HAP-1 (cell line): ENCODE data around the gene NGEF.
"Not testable (repeated sequence)": the region's sequence is repeated elsewhere in the genome, so short reads cannot be mapped to it uniquely, and the experiment has no call there.

Experiments used
- DNase-seq, 2 experiments: peaks; one replicate each; pipeline ENCODE4 v3.0.0-alpha.2; 2016 to 2020; ENCODE audit warnings: low spot score in 2 of 2
- H3K27me3 ChIP-seq: fragments of 250-450 bp; sonication (Bioruptor Pico); 2 replicates; pipeline ENCODE4 v1.5.1; 2020; ENCODE audit warnings: low read depth, mild to moderate bottlenecking, moderate library complexity
- H3K36me3 ChIP-seq: fragments of 250-450 bp; sonication (Bioruptor Pico); replicated peaks from 2 replicates; pipeline ENCODE4 v1.5.1; 2020; ENCODE audit warnings: mild to moderate bottlenecking
- H3K4me1 ChIP-seq: fragments of 250-450 bp; sonication (Bioruptor Pico); 2 replicates; pipeline ENCODE4 v1.5.1; 2020; ENCODE audit warnings: mild to moderate bottlenecking
- H3K4me3 ChIP-seq: fragments of 250-450 bp; sonication (Bioruptor Pico); 2 replicates; pipeline ENCODE4 v1.5.1; 2020; ENCODE audit warnings: mild to moderate bottlenecking, moderate library complexity
- H3K9me3 ChIP-seq: fragments of 250-450 bp; sonication (Bioruptor Pico); 2 replicates; pipeline ENCODE4 v1.5.1; 2020; ENCODE audit warnings: mild to moderate bottlenecking, moderate library complexity
- in situ Hi-C: fragments of 300-500 bp; cut with MboI; formaldehyde crosslinking; loops from 3 replicates; pipeline ENCODE4 v1.14.3; 2020; ENCODE audit warnings: low sequenced_read_pairs, inconsistent platforms, mixed read lengths

Gene NGEF

DNA sequence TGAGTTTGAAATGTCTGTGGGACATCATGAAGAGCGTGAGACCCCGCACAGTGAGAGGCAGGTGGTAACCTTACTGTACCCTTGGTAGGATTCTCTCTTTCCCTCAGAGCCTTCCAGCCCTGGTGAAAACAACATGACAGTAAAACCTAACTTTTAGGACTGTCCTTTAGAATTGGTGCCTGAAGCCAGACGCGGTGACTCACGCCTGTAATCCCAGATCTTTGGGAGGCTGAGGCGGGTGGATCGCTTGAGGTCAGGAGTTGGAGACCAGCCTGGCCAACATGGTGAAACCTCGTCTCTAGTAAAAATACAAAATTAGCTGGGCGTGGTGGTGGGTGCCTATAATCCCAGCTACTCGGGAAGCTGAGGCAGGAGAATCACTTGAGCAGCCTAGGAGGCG, 161.0 kb downstream of the NGEF start:
- H3K36me3 ChIP-seq: peaks cover 63% of the 10 kb centered on the region
- not testable (repeated sequence) for H3K9me3 ChIP-seq, H3K4me1 ChIP-seq, H3K4me3 ChIP-seq, DNase-seq, H3K27me3 ChIP-seq
- in situ Hi-C loops: loop anchor here (5.0 kb wide), 1 partner anchor 400 kb away; the partner anchor contains the start of gene ATG16L1

DNA sequence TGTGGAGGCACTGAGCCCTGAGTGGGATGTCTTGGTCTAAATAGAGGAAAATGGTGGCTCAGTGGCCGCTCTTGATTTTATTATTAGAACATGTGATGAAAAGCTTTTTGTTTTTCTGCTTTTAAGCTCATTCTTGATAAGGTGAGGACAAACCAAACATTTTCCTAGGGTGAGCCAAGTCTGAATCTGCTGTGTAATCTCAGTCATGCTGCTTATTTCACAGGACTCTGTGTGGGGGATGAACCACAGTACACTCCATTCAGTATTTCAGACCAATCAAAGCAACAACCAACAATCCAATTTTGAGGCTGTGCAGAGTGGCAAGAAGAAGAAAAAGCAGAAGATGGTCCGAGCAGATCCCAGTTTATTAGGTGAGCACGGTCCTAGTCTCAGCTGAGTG, 163.0 kb downstream of the NGEF start:
- H3K9me3 ChIP-seq: no peaks in the 10 kb centered on the region
- H3K4me1 ChIP-seq: no peaks in the 10 kb centered on the region
- DNase-seq: no peak
- peaks cover 66% of the 10 kb centered on the region for H3K36me3 ChIP-seq
- no peaks in the 10 kb centered on the region for H3K27me3 ChIP-seq
- in situ Hi-C loops: loop anchor here (5.0 kb wide), 1 partner anchor 402 kb away; the partner anchor contains the start of gene ATG16L1
- H3K4me3 ChIP-seq: no peak overlapping the region

DNA sequence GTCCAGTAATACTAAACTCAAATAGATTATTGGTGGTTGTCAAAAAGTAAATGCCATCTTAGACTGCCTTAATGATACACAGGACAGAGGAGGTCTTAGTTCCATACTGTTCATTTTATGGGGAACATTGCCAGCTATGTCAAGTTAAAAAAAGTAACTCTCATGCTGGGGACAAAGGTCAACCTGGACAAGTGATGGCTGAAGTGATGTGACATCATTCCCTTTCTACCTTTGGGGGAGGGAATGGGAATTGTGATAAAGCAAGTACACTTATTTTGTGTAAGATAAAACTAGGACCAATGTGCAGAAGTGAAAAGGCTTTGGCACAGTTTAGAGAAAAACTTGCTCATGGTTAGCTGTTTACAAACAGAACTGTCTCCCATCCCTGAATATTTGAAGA, 167.0 kb downstream of the NGEF start:
- H3K4me1 ChIP-seq: no peaks in the 10 kb centered on the region
- in situ Hi-C loops: no loop called here
- H3K4me3 ChIP-seq: no peak overlapping the region
- H3K36me3 ChIP-seq: peaks cover 78% of the 10 kb centered on the region
- no peak for DNase-seq
- H3K27me3 ChIP-seq: no peaks in the 10 kb centered on the region
- H3K9me3 ChIP-seq: no peaks in the 10 kb centered on the region

DNA sequence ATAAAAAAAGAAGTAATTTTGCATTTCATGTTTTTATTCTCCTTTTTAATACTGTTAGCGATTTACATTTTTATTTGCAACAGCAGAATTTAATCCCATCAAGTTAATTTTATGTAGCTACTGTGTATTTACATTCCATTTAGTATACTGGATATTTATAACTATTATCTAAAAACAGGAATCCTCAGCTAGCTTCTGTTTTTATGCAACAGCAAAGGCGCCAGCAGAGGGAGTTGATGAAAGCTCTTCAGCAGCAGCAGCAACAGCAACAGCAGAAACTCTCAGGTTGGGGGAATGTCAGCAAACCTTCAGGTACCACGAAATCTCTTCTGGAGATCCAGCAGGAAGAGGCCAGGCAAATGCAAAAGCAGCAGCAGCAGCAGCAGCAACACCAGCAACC, 169.2 kb downstream of the NGEF start:
- no peak for DNase-seq
- in situ Hi-C loops: no loop called here
- H3K36me3 ChIP-seq: peaks cover 79% of the 10 kb centered on the region

DNA sequence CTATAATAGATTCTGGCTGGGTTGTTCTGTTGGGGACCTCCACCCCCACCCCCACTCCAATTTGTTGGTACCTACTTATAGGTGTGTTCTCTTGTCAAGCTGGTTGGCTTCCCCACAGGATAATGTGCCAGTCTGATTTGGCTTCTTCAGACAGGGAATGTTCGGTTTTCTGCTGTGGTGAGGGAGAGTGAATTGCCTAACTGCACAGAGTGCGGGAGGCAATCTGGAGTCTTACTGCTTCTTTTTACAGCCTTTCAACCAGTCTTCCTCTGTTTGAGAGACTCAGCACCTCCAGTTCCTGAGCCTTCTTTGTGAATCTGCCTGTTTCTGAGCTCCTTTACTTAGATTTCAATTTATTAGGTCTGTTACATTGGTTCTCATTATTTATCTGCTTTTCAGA, 170.4 kb downstream of the NGEF start:
- no peaks in the 10 kb centered on the region for H3K27me3 ChIP-seq
- DNase-seq: no peak
- H3K4me1 ChIP-seq: 0 out of 2 replicates have a peak, but pooled peaks cover 2% of the 10 kb centered on the region
- H3K36me3 ChIP-seq: peaks cover 69% of the 10 kb centered on the region
- no peak overlapping the region for H3K4me3 ChIP-seq
- H3K9me3 ChIP-seq: no peaks in the 10 kb centered on the region
- in situ Hi-C loops: no loop called here

More for the DNA sequence above, 169.2 kb downstream of the NGEF start:
- Histone ChIP-seq H3K4me3 (no peak overlapping the region), H3K9me3 (no peaks in the 10 kb centered on the region), H3K27me3 (no peaks in the 10 kb centered on the region), H3K4me1 (no peaks in the 10 kb centered on the region)

DNA sequence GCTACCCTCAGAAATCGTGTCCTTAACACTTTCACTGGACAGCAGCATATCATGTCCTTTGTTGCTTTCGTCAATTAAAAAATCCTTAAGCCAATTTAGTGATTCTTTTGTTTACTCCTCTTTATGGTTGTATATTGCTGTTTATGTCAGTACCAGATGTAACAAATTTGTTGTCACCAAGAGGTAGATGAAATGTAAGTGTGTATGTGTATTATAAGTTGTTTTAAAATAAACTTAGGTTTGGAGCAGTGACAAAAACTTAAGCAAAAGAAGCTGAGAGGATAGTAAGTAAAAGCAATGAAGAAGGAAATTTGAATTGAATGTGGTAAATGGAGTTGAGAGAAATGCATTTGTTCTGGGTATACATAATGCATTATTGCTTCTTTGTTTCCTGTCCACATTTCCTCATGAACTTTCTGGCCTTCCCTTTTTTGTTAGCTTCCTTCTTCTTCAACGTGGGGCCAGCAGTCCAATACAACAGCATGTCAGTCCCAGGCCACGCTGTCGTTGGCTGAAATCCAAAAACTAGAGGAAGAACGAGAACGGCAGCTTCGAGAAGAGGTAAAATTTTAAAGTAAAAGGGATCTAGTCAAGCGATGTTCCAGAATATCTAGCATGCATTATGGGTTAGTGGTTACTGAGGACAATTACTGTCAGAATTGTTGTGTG, 173.5 kb downstream of the NGEF start:
- in situ Hi-C loops: no loop called here
- peaks cover 54% of the 10 kb centered on the region for H3K36me3 ChIP-seq
- no peak overlapping the region for H3K4me3 ChIP-seq
- H3K9me3 ChIP-seq: no peaks in the 10 kb centered on the region
- no peaks in the 10 kb centered on the region for H3K27me3 ChIP-seq
- DNase-seq: no peak
- 0 out of 2 replicates have a peak, but pooled peaks cover 2% of the 10 kb centered on the region for H3K4me1 ChIP-seq

DNA sequence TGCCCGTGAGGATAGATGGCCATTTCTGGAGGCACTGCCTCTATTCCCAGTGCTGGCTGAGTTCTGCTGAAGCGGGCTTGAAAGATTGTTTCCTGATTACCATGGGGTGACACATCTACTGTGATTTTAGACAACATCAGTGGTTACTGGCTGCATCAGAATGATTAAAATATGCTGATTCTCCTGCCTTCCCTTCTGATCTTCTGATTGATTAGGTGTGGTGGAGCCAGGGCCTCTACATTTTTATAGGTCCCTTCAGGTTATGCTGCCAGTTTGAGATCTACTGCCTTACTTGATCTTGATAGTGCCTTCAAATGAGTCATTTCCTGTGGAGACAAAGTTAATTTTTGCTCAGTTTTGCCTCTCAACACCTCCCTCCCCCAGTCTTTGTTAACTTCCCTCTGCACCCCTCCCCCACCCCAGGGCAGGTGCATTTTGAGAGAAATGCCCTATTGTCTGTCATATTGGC, 174.6 kb downstream of the NGEF start:
- Histone ChIP-seq H3K27me3 (no peaks in the 10 kb centered on the region), H3K36me3 (peaks cover 51% of the 10 kb centered on the region), H3K4me3 (no peak overlapping the region), H3K9me3 (no peaks in the 10 kb centered on the region), H3K4me1 (0 out of 2 replicates have a peak, but pooled peaks cover 2% of the 10 kb centered on the region)
- no peak for DNase-seq
- in situ Hi-C loops: no loop called here

DNA sequence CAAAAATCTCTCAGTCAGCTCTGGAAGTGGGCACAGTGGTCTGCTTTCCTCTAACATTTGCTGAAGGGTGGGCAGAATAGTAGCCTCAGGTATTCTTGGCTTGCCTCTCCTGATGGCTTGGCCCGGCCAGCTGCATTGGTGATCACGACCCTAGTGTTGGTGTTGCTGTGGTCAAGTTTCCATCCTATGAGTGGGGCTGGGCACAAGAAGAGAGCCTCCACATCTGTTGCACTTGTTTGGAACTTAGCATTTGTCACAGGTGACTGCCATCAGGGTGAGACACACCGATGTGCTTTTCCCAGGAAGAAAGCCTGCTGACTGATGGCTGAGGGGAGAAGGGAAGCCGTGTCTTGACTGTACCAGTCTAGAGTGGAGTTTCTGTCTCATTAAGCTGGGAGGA, 176.1 kb downstream of the NGEF start:
- in situ Hi-C loops: no loop called here
- Histone ChIP-seq H3K36me3 (peaks cover 53% of the 10 kb centered on the region), H3K9me3 (no peaks in the 10 kb centered on the region), H3K27me3 (no peaks in the 10 kb centered on the region), H3K4me3 (no peak overlapping the region), H3K4me1 (0 out of 2 replicates have a peak, but pooled peaks cover 2% of the 10 kb centered on the region)
- no peak for DNase-seq

DNA sequence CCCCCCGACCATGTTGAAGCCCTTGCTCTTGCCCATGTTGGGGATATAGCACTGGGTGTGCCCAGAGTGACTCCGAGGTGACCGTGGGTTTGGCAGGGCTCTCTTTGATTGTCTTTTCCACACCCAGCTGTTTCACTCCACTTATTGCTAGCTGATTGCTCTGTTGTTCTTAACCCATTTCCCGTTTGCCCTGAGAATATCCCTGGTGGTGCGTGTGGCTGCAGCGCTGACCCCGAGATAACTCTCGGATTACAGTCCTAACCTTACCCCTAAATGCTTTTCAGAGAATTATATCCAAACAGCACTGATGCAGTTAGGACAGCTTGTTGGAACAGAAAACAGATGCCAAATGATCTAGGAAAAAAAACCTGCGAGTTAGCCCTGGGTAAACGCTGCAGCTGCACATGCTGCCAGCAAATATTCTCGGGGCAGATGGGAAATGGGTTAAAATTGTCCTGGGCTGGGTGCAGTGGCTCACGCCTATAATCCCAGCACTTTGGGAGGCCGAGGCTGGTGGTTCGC, 177.3 kb downstream of the NGEF start:
- H3K4me3 ChIP-seq: no peak overlapping the region
- H3K4me1 ChIP-seq: 0 out of 2 replicates have a peak, but pooled peaks cover 2% of the 10 kb centered on the region
- peaks cover 53% of the 10 kb centered on the region for H3K36me3 ChIP-seq
- in situ Hi-C loops: no loop called here
- no peaks in the 10 kb centered on the region for H3K27me3 ChIP-seq
- H3K9me3 ChIP-seq: no peaks in the 10 kb centered on the region
- no peak for DNase-seq

DNA sequence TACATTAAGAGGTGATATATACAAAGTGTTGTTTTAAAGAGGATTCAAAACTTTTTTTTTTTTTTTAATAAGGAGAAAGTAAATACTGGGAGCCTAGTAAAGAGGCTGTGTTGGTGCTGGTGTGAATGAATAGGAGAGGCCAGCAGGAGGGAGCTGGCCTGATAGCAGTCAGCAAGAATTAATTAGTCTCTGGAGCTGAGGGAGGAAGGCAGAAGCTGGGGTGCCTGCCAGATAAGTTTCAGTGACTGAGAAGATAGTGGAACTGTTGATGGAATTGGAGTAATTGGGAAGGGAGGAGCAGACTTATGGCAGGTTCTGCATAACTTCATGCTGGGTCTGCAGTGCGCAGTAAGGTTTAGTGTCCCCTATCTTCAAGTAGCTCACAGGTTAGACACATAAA, 179.2 kb downstream of the NGEF start:
- no peak for DNase-seq
- no peak overlapping the region for H3K4me3 ChIP-seq
- H3K27me3 ChIP-seq: no peaks in the 10 kb centered on the region
- H3K4me1 ChIP-seq: 0 out of 2 replicates have a peak, but pooled peaks cover 2% of the 10 kb centered on the region
- H3K9me3 ChIP-seq: no peaks in the 10 kb centered on the region
- in situ Hi-C loops: no loop called here
- H3K36me3 ChIP-seq: peaks cover 44% of the 10 kb centered on the region

DNA sequence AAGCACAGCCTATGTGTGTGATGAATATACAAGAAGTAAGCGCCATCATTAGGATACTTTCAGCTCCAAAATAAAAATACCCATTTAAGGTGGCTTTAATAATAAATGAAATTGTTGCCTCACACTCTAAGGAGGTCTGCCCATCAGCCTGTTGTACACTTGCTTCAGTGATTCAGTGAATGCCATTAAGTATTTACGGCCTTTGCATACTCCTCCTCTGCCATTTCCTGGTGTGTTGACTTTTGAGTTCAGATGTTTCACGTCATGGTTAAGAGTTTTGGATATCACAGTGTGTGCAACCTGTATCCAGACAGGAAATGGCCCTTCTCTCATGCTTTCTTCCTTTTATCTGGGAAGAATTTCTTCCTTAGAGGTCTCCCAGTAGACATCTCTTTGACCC, 181.6 kb downstream of the NGEF start:
- Histone ChIP-seq H3K9me3 (no peaks in the 10 kb centered on the region), H3K4me3 (no peak overlapping the region), H3K4me1 (peaks cover 11% of the 10 kb centered on the region), H3K27me3 (no peaks in the 10 kb centered on the region), H3K36me3 (peaks cover 37% of the 10 kb centered on the region)
- in situ Hi-C loops: no loop called here
- DNase-seq: no peak

DNA sequence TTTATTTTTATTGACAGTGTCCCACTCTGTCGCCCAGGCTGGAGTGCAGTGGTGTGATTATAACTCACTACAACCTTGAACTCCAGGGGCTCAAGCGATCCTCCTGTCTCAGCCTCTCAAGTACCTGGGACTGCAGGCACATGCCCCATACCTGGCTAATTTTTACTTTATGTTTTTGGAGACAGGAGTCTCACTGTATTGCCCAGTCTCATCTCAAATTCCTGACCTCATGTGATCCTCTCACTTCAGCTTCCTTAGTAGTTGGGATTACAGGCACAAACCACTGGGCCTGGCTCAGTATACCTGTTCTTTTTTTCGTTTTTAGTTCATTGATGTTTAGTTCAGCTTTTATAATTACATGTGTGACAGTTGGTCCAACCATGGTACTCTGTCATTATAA, 183.1 kb downstream of the NGEF start:
- no peak for DNase-seq
- peaks cover 37% of the 10 kb centered on the region for H3K36me3 ChIP-seq
- in situ Hi-C loops: no loop called here
- H3K4me1 ChIP-seq: peaks cover 14% of the 10 kb centered on the region
- H3K27me3 ChIP-seq: no peaks in the 10 kb centered on the region
- H3K9me3 ChIP-seq: no peaks in the 10 kb centered on the region
- no peak overlapping the region for H3K4me3 ChIP-seq
